ENCODE measurements around the gene AP4S1.
"Not testable (repeated sequence)": the region's sequence is repeated elsewhere in the genome, so short reads cannot be mapped to it uniquely, and the experiment has no call there.

AP4S1 gene

DNA sequence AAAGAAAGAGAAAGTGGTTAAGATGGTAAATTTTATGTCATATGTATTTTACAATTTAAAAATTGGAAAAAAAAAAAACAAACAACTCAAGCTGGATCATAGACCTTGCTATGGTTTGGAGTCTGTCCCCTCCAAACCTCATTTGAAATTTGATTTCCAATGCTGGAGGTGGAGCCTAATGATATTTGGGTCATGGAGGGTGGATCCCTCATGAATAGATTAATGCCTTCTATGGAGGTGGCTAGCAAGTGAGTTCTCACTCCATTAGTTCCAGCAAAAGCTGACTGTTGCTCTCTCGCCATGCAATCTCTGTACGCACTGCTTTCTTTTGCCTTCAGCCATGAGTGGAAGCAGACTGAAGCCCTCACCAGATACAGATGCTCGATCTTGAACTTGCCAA is 22.2 kb upstream of the AP4S1 start:
- in situ Hi-C loops (cut with HindIII; ENCODE audit: low sequenced_read_pairs), result no loop called here
- TF ChIP-seq CTCF (IDR thresholded peaks at IDR 0.05; ENCODE audit: low read depth, low read length, missing control alignments), result no peak
- no peak overlapping the region for H3K4me3 ChIP-seq (ENCODE audit: low read depth, low read length)
- DNase-seq (ENCODE audit: low read depth), result no peak

DNA sequence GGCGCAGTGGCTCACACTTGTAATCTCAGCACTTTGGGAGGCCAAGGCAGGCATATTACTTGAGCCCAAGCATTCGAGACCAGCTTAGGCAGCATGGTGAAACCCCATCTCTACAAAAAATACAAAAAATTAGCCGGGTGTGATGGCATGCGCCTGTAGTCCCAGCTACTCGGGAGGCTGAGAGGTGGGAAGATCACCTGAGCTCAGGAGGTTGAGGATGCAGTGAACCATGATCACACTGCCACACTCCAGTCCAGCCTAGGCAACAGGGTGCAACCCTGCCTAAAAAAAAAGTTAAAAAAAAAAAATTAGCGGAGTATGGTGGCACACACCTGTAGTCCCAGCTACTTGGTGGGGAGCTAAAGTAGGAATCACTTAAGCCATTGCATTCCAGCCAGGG is 21.4 kb upstream of the AP4S1 start:
- in situ Hi-C loops (cut with HindIII; ENCODE audit: low sequenced_read_pairs); H3K4me3 ChIP-seq (ENCODE audit: low read depth, low read length); DNase-seq (ENCODE audit: low read depth): not testable (repeated sequence)

GRCh38 chr14:31006703-31007102 is 18.7 kb upstream of the AP4S1 start:
- no peak for DNase-seq (ENCODE audit: low read depth)
- TF ChIP-seq CTCF (IDR thresholded peaks at IDR 0.05; ENCODE audit: low read depth, low read length, missing control alignments), result no peak
- in situ Hi-C loops (cut with HindIII; ENCODE audit: low sequenced_read_pairs), result no loop called here
- H3K4me3 ChIP-seq (ENCODE audit: low read depth, low read length), result no peak overlapping the region

DNA sequence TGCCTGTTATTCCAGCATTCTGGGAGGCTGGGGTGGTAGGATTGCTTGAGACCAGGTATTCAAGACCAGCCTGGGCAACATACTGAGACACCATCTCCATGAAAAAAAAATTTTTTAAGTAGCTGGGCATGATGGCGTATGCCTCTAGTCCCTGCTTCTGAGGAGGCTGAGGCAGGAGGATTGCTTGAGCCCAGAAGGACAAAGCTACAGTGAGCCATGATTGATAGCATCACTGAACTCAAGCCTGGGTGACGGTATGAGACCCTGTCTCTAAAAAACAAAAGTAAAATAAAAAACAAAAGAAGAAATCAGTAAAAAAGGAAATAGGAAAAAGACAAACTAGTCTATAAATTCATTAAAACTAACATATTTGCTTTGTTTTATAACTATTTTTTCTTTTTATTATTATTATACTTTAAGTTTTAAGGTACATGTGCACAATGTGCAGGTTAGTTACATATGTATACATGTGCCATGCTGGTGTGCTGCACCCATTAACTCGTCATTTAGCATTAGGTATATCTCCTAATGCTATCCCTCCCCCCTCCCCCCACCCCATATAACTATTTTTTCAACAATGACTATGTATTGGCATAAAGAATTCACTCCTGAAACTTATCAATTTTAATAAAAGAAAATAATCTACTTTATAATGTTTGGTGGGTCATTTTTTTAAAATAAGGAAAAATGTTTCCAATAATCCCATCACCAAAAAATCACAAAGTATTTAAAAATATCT is 15.4 kb upstream of the AP4S1 start:
- DNase-seq (ENCODE audit: low read depth), result no peak
- TF ChIP-seq CTCF (IDR thresholded peaks at IDR 0.05; ENCODE audit: low read depth, low read length, missing control alignments), result no peak
- no peak overlapping the region for H3K4me3 ChIP-seq (ENCODE audit: low read depth, low read length)
- in situ Hi-C loops (cut with HindIII; ENCODE audit: low sequenced_read_pairs), result no loop called here

DNA sequence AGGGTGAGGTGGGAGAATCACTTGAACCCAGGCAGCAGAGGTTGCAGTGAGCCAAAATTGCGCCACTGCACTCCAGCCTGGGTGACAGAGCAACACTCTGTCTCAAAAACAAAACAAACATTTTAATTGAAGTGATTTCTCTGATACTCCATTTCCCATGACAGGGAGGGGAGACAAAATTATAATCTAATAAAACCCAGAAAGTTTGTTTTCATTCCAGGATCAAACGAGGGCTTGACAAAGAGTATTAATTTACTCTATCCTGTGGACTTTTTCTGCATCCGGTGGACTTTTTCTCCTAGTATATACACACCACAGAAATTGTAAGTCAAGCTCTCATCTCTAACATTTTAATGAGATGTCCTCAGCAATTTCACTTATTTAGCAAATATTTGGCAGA is 14.5 kb upstream of the AP4S1 start:
- no peak for TF ChIP-seq CTCF (IDR thresholded peaks at IDR 0.05; ENCODE audit: low read depth, low read length, missing control alignments)
- in situ Hi-C loops (cut with HindIII; ENCODE audit: low sequenced_read_pairs), result no loop called here
- no peak overlapping the region for H3K4me3 ChIP-seq (ENCODE audit: low read depth, low read length)
- DNase-seq (ENCODE audit: low read depth), result no peak

GRCh38 chr14:31013841-31014240 is 11.6 kb upstream of the AP4S1 start:
- no peak overlapping the region for H3K4me3 ChIP-seq (ENCODE audit: low read depth, low read length)
- TF ChIP-seq CTCF (IDR thresholded peaks at IDR 0.05; ENCODE audit: low read depth, low read length, missing control alignments), result no peak
- DNase-seq (ENCODE audit: low read depth), result no peak
- in situ Hi-C loops (cut with HindIII; ENCODE audit: low sequenced_read_pairs), result no loop called here

DNA sequence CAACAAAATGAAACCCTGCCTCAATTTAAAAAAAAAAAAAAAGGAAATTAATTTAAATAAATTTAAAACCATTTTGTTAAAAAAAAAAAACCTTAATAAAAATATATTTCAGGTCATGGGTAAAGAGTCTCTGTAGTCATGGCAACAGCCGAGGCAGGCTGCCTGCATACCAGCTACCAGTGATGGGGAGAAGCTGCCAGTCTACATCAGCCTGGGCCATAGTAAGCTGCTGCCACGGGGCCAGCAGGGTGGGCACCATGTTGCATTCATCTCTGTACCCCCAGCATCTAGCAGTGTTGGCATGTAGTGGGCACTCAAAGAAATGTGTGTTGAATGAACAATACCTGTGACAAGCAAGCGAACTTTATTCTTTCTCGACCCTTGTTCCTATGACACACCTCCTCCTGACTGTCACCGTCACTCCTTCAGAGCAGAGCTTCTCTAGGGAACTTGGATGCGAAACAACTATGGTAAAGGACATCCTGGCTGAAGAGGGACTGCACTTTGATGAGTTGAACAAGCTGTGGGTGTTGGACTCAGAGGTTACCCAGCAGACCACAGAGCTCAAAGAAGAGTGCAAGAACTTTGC is 7.3 kb upstream of the AP4S1 start:
- no peak for DNase-seq (ENCODE audit: low read depth)
- H3K4me3 ChIP-seq (ENCODE audit: low read depth, low read length), result no peak overlapping the region
- TF ChIP-seq CTCF (IDR thresholded peaks at IDR 0.05; ENCODE audit: low read depth, low read length, missing control alignments), result no peak
- in situ Hi-C loops (cut with HindIII; ENCODE audit: low sequenced_read_pairs), result no loop called here

Measured in astrocyte of the cerebellum (primary cell).